Breast epithelium (tissue), 3 donors: ENCODE measurements around the gene BAX.

Source experiments
- POLR2A ChIP-seq: fragments of 450-650 bp; IDR thresholded peaks from one replicate; pipeline ENCODE4 v1.6.1; 2016; ENCODE audit warnings: antibody characterized with exemption, mild to moderate bottlenecking, moderate library complexity
- POLR2AphosphoS5 ChIP-seq, 3 donors: sonication (generic); formaldehyde crosslinking; IDR thresholded peaks; one replicate each; pipeline ENCODE4 v1.6.1; 2017; ENCODE audit warnings: antibody characterized with exemption in 3 of 3
- TF ChIP-seq, protein P1 (sequence below), 3 donors: fragments of 450-650 bp; IDR thresholded peaks; one replicate each; pipeline ENCODE4 v1.5.1; 2016 to 2017; ENCODE audit warnings: antibody characterized with exemption in 3 of 3, mild to moderate bottlenecking in 3 of 3, moderate library complexity in 3 of 3

DNA sequence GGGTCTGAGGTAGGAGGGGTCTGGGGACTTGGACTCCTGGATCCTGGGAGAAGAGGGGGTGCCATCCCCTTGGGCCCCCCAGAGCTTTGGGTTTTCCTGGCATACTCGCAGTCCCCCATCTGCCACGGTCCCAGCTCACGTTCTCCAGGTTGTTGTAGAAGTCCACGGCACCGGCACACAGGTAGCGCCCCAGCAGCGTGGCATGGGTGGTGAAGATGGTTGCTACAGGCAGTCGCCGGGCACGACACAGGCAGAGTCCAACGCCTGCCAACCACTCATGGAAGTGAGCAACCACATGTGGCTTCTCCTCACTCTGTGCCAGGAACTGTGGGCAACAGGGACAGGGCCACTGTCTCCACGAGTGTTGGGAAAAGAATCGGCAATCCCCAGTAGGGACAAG, 31.0 kb downstream of the BAX start:
- TF ChIP-seq, protein P1, sequence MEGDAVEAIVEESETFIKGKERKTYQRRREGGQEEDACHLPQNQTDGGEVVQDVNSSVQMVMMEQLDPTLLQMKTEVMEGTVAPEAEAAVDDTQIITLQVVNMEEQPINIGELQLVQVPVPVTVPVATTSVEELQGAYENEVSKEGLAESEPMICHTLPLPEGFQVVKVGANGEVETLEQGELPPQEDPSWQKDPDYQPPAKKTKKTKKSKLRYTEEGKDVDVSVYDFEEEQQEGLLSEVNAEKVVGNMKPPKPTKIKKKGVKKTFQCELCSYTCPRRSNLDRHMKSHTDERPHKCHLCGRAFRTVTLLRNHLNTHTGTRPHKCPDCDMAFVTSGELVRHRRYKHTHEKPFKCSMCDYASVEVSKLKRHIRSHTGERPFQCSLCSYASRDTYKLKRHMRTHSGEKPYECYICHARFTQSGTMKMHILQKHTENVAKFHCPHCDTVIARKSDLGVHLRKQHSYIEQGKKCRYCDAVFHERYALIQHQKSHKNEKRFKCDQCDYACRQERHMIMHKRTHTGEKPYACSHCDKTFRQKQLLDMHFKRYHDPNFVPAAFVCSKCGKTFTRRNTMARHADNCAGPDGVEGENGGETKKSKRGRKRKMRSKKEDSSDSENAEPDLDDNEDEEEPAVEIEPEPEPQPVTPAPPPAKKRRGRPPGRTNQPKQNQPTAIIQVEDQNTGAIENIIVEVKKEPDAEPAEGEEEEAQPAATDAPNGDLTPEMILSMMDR (IDR thresholded peaks at IDR 0.05), result no peak
- TF ChIP-seq POLR2A (no peak), POLR2AphosphoS5 (IDR thresholded peaks at IDR 0.05) (no peak)
